ENCODE measurements around the gene FHL2. TPM values are rescaled to one million over a fixed set of nuclear protein-coding genes. Genes with fewer than 3 reads are reported as not detected.

FHL2 gene
- total and polyA plus RNA-seq, 7 donors = 24.7 to 114 (median 35.4) TPM

- Histone ChIP-seq H3K9me3 (no peaks in the 10 kb centered on the region), H3K36me3 (ENCODE audit: insufficient read depth in 1 of 2, low read depth in 1 of 2) (no peaks in the 10 kb centered on the region), H3K4me3 (peak overlapping the region; percentile 16), H3K27me3 (ENCODE audit: insufficient read depth in 3 of 3, low read length in 2 of 3) (no peaks in the 10 kb centered on the region), H3K4me1 (peaks cover 18% of the 10 kb centered on the region), H3K27ac (no peak overlapping the region)
- 20 to 30% (median 25%) methylated on average over 5 of the region's 5 CpGs for WGBS, 3 donors
- ATAC-seq (peak; percentile 22 to 54 (median 38)), DNase-seq (no peak)
- TF ChIP-seq, protein P1, sequence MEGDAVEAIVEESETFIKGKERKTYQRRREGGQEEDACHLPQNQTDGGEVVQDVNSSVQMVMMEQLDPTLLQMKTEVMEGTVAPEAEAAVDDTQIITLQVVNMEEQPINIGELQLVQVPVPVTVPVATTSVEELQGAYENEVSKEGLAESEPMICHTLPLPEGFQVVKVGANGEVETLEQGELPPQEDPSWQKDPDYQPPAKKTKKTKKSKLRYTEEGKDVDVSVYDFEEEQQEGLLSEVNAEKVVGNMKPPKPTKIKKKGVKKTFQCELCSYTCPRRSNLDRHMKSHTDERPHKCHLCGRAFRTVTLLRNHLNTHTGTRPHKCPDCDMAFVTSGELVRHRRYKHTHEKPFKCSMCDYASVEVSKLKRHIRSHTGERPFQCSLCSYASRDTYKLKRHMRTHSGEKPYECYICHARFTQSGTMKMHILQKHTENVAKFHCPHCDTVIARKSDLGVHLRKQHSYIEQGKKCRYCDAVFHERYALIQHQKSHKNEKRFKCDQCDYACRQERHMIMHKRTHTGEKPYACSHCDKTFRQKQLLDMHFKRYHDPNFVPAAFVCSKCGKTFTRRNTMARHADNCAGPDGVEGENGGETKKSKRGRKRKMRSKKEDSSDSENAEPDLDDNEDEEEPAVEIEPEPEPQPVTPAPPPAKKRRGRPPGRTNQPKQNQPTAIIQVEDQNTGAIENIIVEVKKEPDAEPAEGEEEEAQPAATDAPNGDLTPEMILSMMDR (IDR thresholded peaks at IDR 0.05) = no peak
- intact Hi-C loops (cut with DNase I) = loop anchor here in 1 of 2 donors (10.0 kb wide), 1 partner anchor 56 kb away; no protein-coding TSS in a partner anchor
Measured at GRCh38 chr2:105439141-105439540, 40.3 kb upstream of the FHL2 start.

GRCh38 chr2:105438104-105438929 lies 39.5 kb upstream of the FHL2 start:
- ATAC-seq (peak; percentile 95 to 98 (median 97)), DNase-seq (peak; percentile 70 to 88)
- intact Hi-C loops (cut with DNase I) = loop anchor here in 1 of 2 donors (10.0 kb wide), 1 partner anchor 56 kb away; no protein-coding TSS in a partner anchor
- WGBS, 3 donors = 15 to 18% (median 17%) methylated on average over 10 of the region's 10 CpGs
- Histone ChIP-seq H3K27ac (peak overlapping the region; percentile 46), H3K9me3 (no peaks in the 10 kb centered on the region), H3K4me1 (peaks cover 18% of the 10 kb centered on the region), H3K27me3 (ENCODE audit: insufficient read depth in 3 of 3, low read length in 2 of 3) (no peaks in the 10 kb centered on the region), H3K4me3 (peak overlapping the region; percentile 26), H3K36me3 (ENCODE audit: insufficient read depth in 1 of 2, low read depth in 1 of 2) (no peaks in the 10 kb centered on the region)
- TF ChIP-seq, protein P1 (IDR thresholded peaks at IDR 0.05) = no peak

DNA sequence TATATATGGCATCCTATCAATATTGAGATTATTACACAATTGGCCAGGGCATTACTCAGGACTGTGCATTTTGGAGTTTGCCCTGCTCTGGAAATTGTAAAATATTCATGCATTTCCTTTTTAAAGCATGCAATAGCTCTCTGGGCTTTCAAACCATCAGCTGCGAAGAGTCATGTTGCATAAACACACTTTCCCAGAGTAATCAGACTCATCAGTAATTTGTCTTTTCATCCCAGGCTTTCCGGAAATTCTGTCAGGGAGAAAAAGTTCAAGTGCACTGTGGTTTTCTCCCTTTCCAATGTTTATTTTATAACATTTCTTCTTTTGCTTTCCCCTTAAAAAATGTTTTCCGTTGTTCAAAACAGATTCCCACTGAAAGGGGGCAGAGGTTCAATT lies 38.9 kb upstream of the FHL2 start:
- Histone ChIP-seq H3K27ac (no peak overlapping the region), H3K36me3 (ENCODE audit: insufficient read depth in 1 of 2, low read depth in 1 of 2) (no peaks in the 10 kb centered on the region), H3K4me3 (peak overlapping the region; percentile 26), H3K9me3 (no peaks in the 10 kb centered on the region), H3K27me3 (ENCODE audit: insufficient read depth in 3 of 3, low read length in 2 of 3) (no peaks in the 10 kb centered on the region), H3K4me1 (peaks cover 22% of the 10 kb centered on the region)
- intact Hi-C loops (cut with DNase I) = loop anchor here in 1 of 2 donors (10.0 kb wide), 1 partner anchor 57 kb away; no protein-coding TSS in a partner anchor
- 24 to 41% (median 32%) methylated on average over 3 of the region's 3 CpGs for WGBS, 3 donors
- DNase-seq (no peak), ATAC-seq (no peak)
- TF ChIP-seq, protein P1 (IDR thresholded peaks at IDR 0.05) = no peak

- H3K9me3 ChIP-seq = no peaks in the 10 kb centered on the region
- WGBS, 3 donors = 35 to 47% (median 37%) methylated on average over 4 of the region's 4 CpGs
- no peak overlapping the region for H3K4me3 ChIP-seq
- no peaks in the 10 kb centered on the region for H3K36me3 ChIP-seq (ENCODE audit: insufficient read depth in 1 of 2, low read depth in 1 of 2)
- no peak overlapping the region for H3K27ac ChIP-seq
- intact Hi-C loops (cut with DNase I) = loop anchor here in 1 of 2 donors (10.0 kb wide), 1 partner anchor 62 kb away; no protein-coding TSS in a partner anchor
- ATAC-seq = peak in 2 of 4 donors; percentile 26 to 42
- TF ChIP-seq, protein P1 (IDR thresholded peaks at IDR 0.05) = no peak
- no peak for DNase-seq
- H3K27me3 ChIP-seq (ENCODE audit: insufficient read depth in 3 of 3, low read length in 2 of 3) = no peaks in the 10 kb centered on the region
- H3K4me1 ChIP-seq = peaks cover 15% of the 10 kb centered on the region
Measured at GRCh38 chr2:105432749-105433148, 33.9 kb upstream of the FHL2 start.
